HTR-8/SVneo (cell line): ENCODE data around the gene HOTAIR.

Experiments
- DNase-seq: peaks from one replicate; pipeline ENCODE4 v3.0.0; 2011; ENCODE audit warnings: low spot score, mixed read lengths; ENCODE audit not compliant: insufficient read length
- FAIRE-seq: peaks from 2 replicates; lab custom pipeline; 2011; peaks lifted over from hg19 to GRCh38; lab: Jason Lieb, UNC

HOTAIR gene

GRCh38 chr12:54011665-54012532 is 37.1 kb upstream of the HOTAIR start:
- FAIRE-seq: no peak
- no peak for DNase-seq

- FAIRE-seq (no peak), DNase-seq (no peak)
Measured at GRCh38 chr12:54010972-54011664, 36.4 kb upstream of the HOTAIR start.

GRCh38 chr12:54010053-54010971 is 35.6 kb upstream of the HOTAIR start:
- no peak for DNase-seq
- no peak for FAIRE-seq

DNA sequence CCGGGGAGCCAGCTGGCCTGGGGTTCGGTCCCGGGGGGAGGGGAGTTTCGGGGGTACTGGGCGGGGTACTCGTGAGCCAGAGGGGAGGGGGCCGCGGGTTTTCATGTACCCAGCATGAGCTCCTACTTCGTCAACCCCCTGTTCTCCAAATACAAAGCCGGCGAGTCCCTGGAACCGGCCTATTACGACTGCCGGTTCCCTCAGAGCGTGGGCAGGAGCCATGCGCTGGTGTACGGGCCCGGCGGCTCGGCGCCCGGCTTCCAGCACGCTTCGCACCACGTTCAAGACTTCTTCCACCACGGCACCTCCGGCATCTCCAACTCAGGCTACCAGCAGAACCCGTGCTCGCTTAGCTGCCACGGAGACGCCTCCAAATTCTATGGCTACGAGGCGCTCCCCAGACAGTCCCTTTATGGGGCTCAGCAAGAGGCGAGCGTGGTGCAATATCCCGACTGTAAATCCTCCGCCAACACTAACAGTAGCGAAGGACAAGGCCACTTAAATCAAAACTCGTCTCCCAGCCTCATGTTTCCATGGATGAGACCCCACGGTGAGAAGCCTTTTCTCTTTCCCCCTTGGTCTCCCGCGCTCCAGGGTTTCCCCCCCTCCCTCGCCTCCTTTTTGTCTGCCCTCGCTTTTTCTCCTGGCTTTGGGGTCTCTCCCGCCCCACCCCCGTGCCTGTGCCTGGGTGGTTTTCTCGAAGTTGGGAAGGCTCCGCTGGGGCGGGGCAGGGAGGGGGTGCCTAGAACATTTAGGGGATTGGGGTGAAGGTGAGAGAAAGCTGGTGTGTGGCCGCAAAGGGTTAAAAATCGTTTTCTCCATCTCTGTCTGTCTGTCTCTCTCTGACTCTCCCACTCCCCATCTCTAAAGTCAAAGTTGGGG is 34.7 kb upstream of the HOTAIR start:
- FAIRE-seq (peak; percentile 44), DNase-seq (no peak)

DNA sequence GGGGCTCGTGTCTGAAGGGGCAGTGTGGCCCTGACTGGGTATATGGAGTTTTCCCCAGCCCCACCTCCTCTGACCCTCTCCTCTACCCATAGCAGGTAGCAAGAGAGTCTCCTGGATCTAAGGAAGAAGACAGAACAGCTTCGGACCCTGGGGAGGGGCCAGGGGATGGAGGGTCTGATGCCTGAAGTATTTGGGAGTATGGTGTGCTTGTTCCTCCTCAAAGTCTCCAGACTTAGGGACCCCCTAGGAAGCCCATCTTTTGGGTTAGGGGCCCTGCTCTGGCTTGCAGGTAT is 33.5 kb upstream of the HOTAIR start:
- FAIRE-seq (no peak), DNase-seq (no peak)

GRCh38 chr12:54007538-54008259 is 32.9 kb upstream of the HOTAIR start:
- FAIRE-seq (peak; percentile 28), DNase-seq (no peak)

GRCh38 chr12:54006559-54007220 is 31.9 kb upstream of the HOTAIR start:
- DNase-seq: no peak
- FAIRE-seq: no peak

DNA sequence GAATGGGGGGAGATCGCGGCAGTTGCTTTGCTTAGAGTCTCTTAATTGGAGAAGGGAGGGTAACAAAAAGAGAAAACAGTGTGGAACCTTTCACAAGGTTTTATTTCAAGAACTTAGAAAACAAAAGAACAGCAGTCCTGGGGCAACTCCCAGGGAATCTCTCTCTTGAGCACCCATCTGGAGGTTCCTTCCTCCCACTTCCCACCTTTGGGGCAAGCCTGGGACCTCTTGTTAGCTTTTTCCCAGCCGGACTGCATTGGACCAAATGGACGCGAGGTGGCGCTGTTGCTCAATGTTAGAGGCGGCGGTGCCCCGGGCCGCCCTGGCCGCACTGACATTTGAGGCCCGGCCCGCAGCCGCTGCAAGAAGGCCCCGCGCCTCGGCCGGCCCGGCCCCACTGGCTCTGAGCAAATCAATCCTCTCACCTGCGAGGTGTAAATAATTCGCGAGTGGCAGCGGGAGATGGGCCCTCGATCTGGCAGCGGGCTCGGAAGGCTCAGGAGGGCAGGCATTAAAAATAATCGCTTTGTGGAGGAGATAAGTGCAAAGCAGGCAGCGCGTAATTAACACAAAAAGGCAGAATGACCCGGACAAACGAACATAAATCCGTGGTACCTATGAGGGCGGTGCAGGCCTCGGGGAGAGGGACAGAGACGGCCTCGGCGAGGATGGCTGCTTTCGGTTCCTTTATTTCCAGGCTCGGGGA is 31.3 kb upstream of the HOTAIR start:
- peak; percentile 46 for FAIRE-seq
- DNase-seq: peak; percentile 77

GRCh38 chr12:54005531-54005852 is 30.7 kb upstream of the HOTAIR start:
- no peak for FAIRE-seq
- DNase-seq: no peak

- no peak for FAIRE-seq
Measured at GRCh38 chr12:54004841-54005530, 30.2 kb upstream of the HOTAIR start.

GRCh38 chr12:54004063-54004840 is 29.5 kb upstream of the HOTAIR start:
- FAIRE-seq (no peak), DNase-seq (no peak)

More at GRCh38 chr12:54004841-54005530, 30.2 kb upstream of the HOTAIR start:
- no peak for DNase-seq

- no peak for FAIRE-seq
- no peak for DNase-seq
Measured at GRCh38 chr12:54003625-54004024, 28.9 kb upstream of the HOTAIR start.

DNA sequence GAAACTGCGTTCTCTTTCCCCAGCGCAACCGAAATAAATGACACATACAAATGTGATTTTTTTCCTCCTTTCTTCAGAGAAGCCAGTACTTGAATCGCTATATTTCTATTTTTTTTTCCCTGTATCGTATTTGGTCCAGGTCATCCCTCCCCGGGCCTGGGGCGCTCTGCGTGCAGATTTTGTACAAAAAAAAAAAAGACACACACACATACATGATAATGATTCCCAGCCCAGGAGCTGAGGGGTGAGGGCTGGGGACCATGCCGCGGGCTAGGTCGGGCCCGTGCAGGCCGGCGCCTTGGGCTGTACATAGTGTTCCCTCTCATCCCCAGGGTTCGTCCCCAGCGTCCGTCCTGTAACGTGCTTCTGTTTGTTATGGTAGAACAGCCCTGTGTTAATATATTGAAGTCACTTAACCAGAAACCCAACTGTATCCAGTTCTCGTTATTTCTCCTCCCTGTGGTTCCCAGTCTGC is 28.2 kb upstream of the HOTAIR start:
- DNase-seq (no peak), FAIRE-seq (no peak)

DNA sequence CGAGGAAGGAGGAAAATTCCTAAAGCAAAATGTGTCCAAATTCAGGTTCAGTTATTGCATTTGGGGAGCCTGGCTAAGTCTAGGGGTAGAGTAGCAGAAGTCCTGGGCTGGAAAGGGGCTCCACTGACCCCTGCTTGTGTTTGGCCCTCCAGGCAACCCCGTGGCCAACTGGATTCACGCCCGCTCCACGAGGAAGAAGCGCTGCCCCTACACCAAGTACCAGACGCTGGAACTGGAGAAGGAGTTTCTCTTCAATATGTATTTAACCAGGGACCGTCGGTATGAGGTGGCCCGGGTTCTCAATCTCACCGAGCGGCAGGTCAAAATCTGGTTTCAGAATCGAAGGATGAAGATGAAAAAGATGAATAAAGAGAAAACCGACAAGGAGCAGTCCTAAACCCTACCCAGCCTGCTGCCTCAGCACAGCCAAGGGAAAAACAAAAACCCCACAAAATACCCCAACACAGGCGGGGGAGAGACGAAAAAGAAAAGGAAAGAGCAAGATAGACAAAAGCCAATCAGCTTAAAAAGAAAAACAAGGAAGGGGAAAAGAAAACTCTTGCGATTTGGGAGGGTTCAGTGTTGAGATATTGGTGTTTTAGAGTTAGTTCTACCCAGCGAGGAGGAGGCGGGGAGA is 27.6 kb upstream of the HOTAIR start:
- DNase-seq (no peak), FAIRE-seq (no peak)

GRCh38 chr12:54001283-54002187 is 26.8 kb upstream of the HOTAIR start:
- no peak for DNase-seq
- FAIRE-seq: no peak
